ENCODE results near the gene TASP1. TPM values are rescaled to one million over a fixed set of nuclear protein-coding genes. Genes with fewer than 3 reads are reported as not detected.
"Not testable (repeated sequence)": the region's sequence is repeated elsewhere in the genome, so short reads cannot be mapped to it uniquely, and the experiment has no call there.

The TASP1 gene
- total RNA-seq, 1 experiment from 2014 or later, result 9.5 TPM

GRCh38 chr20:13382786-13383185 is 255.9 kb downstream of the TASP1 start:
- Histone ChIP-seq H4K5ac (ENCODE audit: insufficient read length, low read depth, low read length) (no peak overlapping the region), H3K9me3 (ENCODE audit: control insufficient read depth, low read depth, low read length) (no peaks in the 10 kb centered on the region), H3K4ac (ENCODE audit: low read depth, low read length) (no peak overlapping the region), H2BK20ac (ENCODE audit: low read depth, low read length, poor library complexity, severe bottlenecking) (no peak overlapping the region), H3K9ac (ENCODE audit: extremely low read depth, insufficient read length, low read length) (no peak overlapping the region), H3K4me1 (ENCODE audit: insufficient read depth, low read length) (no peaks in the 10 kb centered on the region), H4K8ac (replicated peaks; ENCODE audit: insufficient read length, low read depth, low read length) (no peak overlapping the region), H3K27me3 (ENCODE audit: insufficient read depth, low read length) (no peaks in the 10 kb centered on the region), H3K23ac (ENCODE audit: insufficient read length, low read depth, low read length) (no peak overlapping the region), H2BK5ac (ENCODE audit: insufficient read length, low read length) (no peak overlapping the region), H2BK120ac (ENCODE audit: low read depth, low read length, poor library complexity, severe bottlenecking) (no peak overlapping the region), H3K18ac (ENCODE audit: insufficient read length, low read depth, low read length) (no peak overlapping the region), H2AK5ac (ENCODE audit: insufficient read length, low read length) (no peak overlapping the region), H3T11ph (ENCODE audit: low read length) (no peak overlapping the region), H2AFZ (ENCODE audit: low read length) (no peak overlapping the region), H3K27ac (ENCODE audit: insufficient read length, low read depth, low read length) (no peak overlapping the region), H3K56ac (ENCODE audit: insufficient read length, low read depth, low read length) (no peak overlapping the region), H3K79me1 (ENCODE audit: insufficient read depth, low read depth, low read length, poor library complexity, severe bottlenecking) (no peaks in the 10 kb centered on the region), H2BK12ac (ENCODE audit: insufficient read length, low read depth, low read length) (no peak overlapping the region), H3K79me2 (ENCODE audit: insufficient read depth, low read length) (no peaks in the 10 kb centered on the region), H3K4me2 (ENCODE audit: insufficient read depth, insufficient read length, low read length) (no peak overlapping the region), H4K91ac (ENCODE audit: insufficient read length, low read depth, low read length) (no peak overlapping the region), H3K14ac (ENCODE audit: insufficient read depth, low read length) (no peak overlapping the region), H2BK15ac (ENCODE audit: low read depth, low read length) (no peak overlapping the region), H3K23me2 (ENCODE audit: insufficient read length, low read depth, low read length, poor library complexity, severe bottlenecking) (no peaks in the 10 kb centered on the region), H4K20me1 (ENCODE audit: control insufficient read depth, insufficient read depth, insufficient read length) (no peaks in the 10 kb centered on the region)
- DNase-seq, result no peak
- TF ChIP-seq, protein P1, sequence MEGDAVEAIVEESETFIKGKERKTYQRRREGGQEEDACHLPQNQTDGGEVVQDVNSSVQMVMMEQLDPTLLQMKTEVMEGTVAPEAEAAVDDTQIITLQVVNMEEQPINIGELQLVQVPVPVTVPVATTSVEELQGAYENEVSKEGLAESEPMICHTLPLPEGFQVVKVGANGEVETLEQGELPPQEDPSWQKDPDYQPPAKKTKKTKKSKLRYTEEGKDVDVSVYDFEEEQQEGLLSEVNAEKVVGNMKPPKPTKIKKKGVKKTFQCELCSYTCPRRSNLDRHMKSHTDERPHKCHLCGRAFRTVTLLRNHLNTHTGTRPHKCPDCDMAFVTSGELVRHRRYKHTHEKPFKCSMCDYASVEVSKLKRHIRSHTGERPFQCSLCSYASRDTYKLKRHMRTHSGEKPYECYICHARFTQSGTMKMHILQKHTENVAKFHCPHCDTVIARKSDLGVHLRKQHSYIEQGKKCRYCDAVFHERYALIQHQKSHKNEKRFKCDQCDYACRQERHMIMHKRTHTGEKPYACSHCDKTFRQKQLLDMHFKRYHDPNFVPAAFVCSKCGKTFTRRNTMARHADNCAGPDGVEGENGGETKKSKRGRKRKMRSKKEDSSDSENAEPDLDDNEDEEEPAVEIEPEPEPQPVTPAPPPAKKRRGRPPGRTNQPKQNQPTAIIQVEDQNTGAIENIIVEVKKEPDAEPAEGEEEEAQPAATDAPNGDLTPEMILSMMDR (conservative IDR thresholded peaks at IDR 0.05), result no peak
- peaks cover 35 to 51% (median 39%) of the 10 kb centered on the region in 3 experiments for H3K36me3 Mint-ChIP-seq (ENCODE audit: insufficient read depth in 1 of 3, low read depth in 3 of 3)
- H3K27ac Mint-ChIP-seq, result 0 out of 7 replicates have a peak overlapping the region, but pooled peaks of 2 of the 3 experiments have one; percentile 17 to 23
- peaks cover 2 to 11% of the 10 kb centered on the region in 2 experiments; a peak in 2 of 4 replicates for H3K4me1 Mint-ChIP-seq
- peaks cover 2% of the 10 kb centered on the region; the same call in 1 of the 2 replicates for H3K27me3 Mint-ChIP-seq (ENCODE audit: low read depth)
- no CpG with 5 or more reads among the region's 3 CpGs for WGBS (ENCODE audit: extremely low coverage, insufficient read length, low lambda C conversion rate)
- no peak overlapping the region for H3K4me3 Mint-ChIP-seq
- H3K9me3 Mint-ChIP-seq, result peaks cover 30 to 31% of the 10 kb centered on the region in 2 experiments

DNA sequence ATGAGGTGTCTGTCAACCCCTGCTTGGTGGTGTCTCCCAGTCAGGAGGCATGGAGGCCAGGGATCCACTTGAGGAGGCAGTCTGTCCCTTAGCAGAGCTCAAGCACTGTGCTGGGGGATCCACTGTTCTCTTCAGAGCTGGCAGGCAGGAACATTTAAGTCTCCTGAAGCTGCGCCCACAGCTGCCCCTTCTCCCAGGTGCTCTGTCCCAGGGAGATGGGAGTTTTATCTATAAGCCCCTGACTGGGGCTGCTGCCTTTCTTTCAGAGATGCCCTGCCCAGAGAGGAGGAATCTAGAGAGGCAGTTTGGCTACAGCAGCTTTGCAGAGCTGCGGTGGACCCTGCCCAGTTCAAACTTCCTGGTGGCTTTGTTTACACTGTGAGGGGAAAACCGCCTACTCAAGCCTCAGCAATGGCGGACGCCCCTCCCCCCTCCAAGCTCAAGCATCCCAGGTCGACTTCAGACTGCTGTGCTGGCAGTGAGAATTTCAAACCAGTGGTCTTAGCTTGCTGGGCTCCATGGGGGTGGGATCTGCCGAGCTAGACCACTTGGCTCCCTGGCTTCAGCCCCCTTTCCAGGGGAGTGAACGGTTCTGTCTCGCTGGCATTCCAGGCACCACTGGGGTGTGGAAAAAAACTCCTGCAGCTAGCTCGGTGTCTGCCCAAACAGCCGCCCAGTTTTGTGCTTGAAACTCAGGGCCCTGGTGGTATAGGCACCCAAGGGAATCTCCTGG is 258.1 kb downstream of the TASP1 start:
- H3K27ac ChIP-seq (ENCODE audit: insufficient read length, low read depth, low read length); H3K4me1 Mint-ChIP-seq; H3K9me3 ChIP-seq (ENCODE audit: control insufficient read depth, low read depth, low read length); H3K4ac ChIP-seq (ENCODE audit: low read depth, low read length); H3K4me3 Mint-ChIP-seq; H3T11ph ChIP-seq (ENCODE audit: low read length); H3K23me2 ChIP-seq (ENCODE audit: insufficient read length, low read depth, low read length, poor library complexity, severe bottlenecking); H3K27ac Mint-ChIP-seq; H4K20me1 ChIP-seq (ENCODE audit: control insufficient read depth, insufficient read depth, insufficient read length); H2BK20ac ChIP-seq (ENCODE audit: low read depth, low read length, poor library complexity, severe bottlenecking); H3K23ac ChIP-seq (ENCODE audit: insufficient read length, low read depth, low read length); H3K79me2 ChIP-seq (ENCODE audit: insufficient read depth, low read length); H3K79me1 ChIP-seq (ENCODE audit: insufficient read depth, low read depth, low read length, poor library complexity, severe bottlenecking); H3K14ac ChIP-seq (ENCODE audit: insufficient read depth, low read length); H4K8ac ChIP-seq (replicated peaks; ENCODE audit: insufficient read length, low read depth, low read length); H3K18ac ChIP-seq (ENCODE audit: insufficient read length, low read depth, low read length); DNase-seq; H3K56ac ChIP-seq (ENCODE audit: insufficient read length, low read depth, low read length); H3K9ac ChIP-seq (ENCODE audit: extremely low read depth, insufficient read length, low read length); H2BK120ac ChIP-seq (ENCODE audit: low read depth, low read length, poor library complexity, severe bottlenecking); H2BK15ac ChIP-seq (ENCODE audit: low read depth, low read length); H4K5ac ChIP-seq (ENCODE audit: insufficient read length, low read depth, low read length); H2BK5ac ChIP-seq (ENCODE audit: insufficient read length, low read length); H2AK5ac ChIP-seq (ENCODE audit: insufficient read length, low read length); H3K4me1 ChIP-seq (ENCODE audit: insufficient read depth, low read length); H2BK12ac ChIP-seq (ENCODE audit: insufficient read length, low read depth, low read length); H2AFZ ChIP-seq (ENCODE audit: low read length); H3K27me3 Mint-ChIP-seq (ENCODE audit: low read depth); H3K27me3 ChIP-seq (ENCODE audit: insufficient read depth, low read length); H3K4me2 ChIP-seq (ENCODE audit: insufficient read depth, insufficient read length, low read length); H4K91ac ChIP-seq (ENCODE audit: insufficient read length, low read depth, low read length): not testable (repeated sequence)
- Mint-ChIP-seq H3K9me3 (peaks cover 44 to 48% of the 10 kb centered on the region in 2 experiments), H3K36me3 (ENCODE audit: insufficient read depth in 1 of 3, low read depth in 3 of 3) (peaks cover 39 to 60% (median 47%) of the 10 kb centered on the region in 3 experiments)
- no CpG with 5 or more reads among the region's 11 CpGs for WGBS (ENCODE audit: extremely low coverage, insufficient read length, low lambda C conversion rate)

All from H9 (cell line).